Panc1 (cell line): ENCODE measurements around the gene STYK1. TPM values are rescaled to one million over a fixed set of nuclear protein-coding genes. Genes with fewer than 3 reads are reported as not detected.

Experiments
- ATAC-seq: fragments of 200-7000 bp; cut with Tn5 transposase; 2 replicates; pipeline ENCODE4 v1.9.1; 2020; ENCODE audit warnings: mild to moderate bottlenecking, moderate library complexity
- BruUV-seq: library from RNA; stranded (reverse); fragments of 400-500 nt; replicated peaks from 2 replicates; lab custom pipeline; 2021; lab: Mats Ljungman, UMichigan
- CTCF ChIA-PET: fragments of 300-600 bp; sonication (Branson Sonifier 250); formaldehyde crosslinking; loops from one replicate; lab custom pipeline; 2022; ENCODE audit warnings: antibody characterized with exemption; lab: Charles Lee
- POLR2A ChIA-PET: fragments of 300-600 bp; sonication (Branson Sonifier 250); formaldehyde crosslinking; loops from one replicate; lab custom pipeline; 2022; ENCODE audit warnings: antibody characterized with exemption; lab: Charles Lee
- DNase-seq: peaks from one replicate; pipeline ENCODE4 v3.0.0-alpha.2; 2010; ENCODE audit warnings: low read depth, low spot score
- H3K27ac ChIP-seq: 2 replicates; pipeline ENCODE4 v1.5.1; 2011; ENCODE audit warnings: mild to moderate bottlenecking, low read length, inconsistent platforms
- H3K27me3 ChIP-seq: fragments of 200-500 bp; sonication (Bioruptor generic); 2 replicates; pipeline ENCODE4 v1.6.0; 2014; ENCODE audit warnings: low read length, inconsistent platforms; ENCODE audit not compliant: control insufficient read depth, insufficient read depth
- H3K36me3 ChIP-seq: fragments of 200-500 bp; sonication (Bioruptor generic); 2 replicates; pipeline ENCODE4 v1.5.1; 2014; ENCODE audit warnings: inconsistent platforms, mild to moderate bottlenecking, low read length, moderate library complexity; ENCODE audit not compliant: control insufficient read depth, insufficient read depth
- H3K4me1 ChIP-seq: 2 replicates; pipeline ENCODE4 v1.5.1; 2011; ENCODE audit warnings: inconsistent platforms, mild to moderate bottlenecking, low read length, moderate library complexity; ENCODE audit not compliant: control insufficient read depth, insufficient read depth
- H3K4me3 ChIP-seq, 2 experiments: 2 replicates each; pipeline ENCODE4 v1.5.1; 2011 to 2012; ENCODE audit warnings: low read depth in 2 of 2, low read length in 2 of 2, mild to moderate bottlenecking in 2 of 2, inconsistent platforms in 1 of 2, moderate library complexity in 1 of 2
- H3K9me3 ChIP-seq: fragments of 200-500 bp; sonication (Bioruptor generic); 2 replicates; pipeline ENCODE4 v1.5.1; 2014; ENCODE audit warnings: low read depth, mild to moderate bottlenecking, inconsistent platforms, low read length, moderate library complexity; ENCODE audit not compliant: control insufficient read depth, insufficient read depth
- POLR2AphosphoS5 ChIP-seq: IDR thresholded peaks from 2 replicates; pipeline ENCODE4 v1.6.1; 2012; ENCODE audit warnings: mild to moderate bottlenecking, low read depth, low read length, moderate library complexity
- SIN3A ChIP-seq: IDR thresholded peaks from 2 replicates; pipeline ENCODE4 v1.6.1; 2012; ENCODE audit warnings: low read depth, mild to moderate bottlenecking, low read length, moderate library complexity, borderline replicate concordance; ENCODE audit not compliant: insufficient read depth
- TCF7L2 ChIP-seq: IDR thresholded peaks from 2 replicates; pipeline ENCODE4 v1.6.1; 2011; ENCODE audit warnings: mild to moderate bottlenecking, low read depth, low read length, inconsistent platforms
- in situ Hi-C: cut with HindIII; loops from 2 replicates; pipeline ENCODE4 v1.10.0; 2016; ENCODE audit warnings: low sequenced_read_pairs, low pct_unique_long_range_greater_than_20kb
- intact Hi-C: fragments of 100-400 bp; cut with micrococcal nuclease; formaldehyde crosslinking; loops from one replicate; pipeline ENCODE4 v1.10.0; 2022; ENCODE audit not compliant: unreplicated experiment
- total RNA-seq: library from RNA; stranded (reverse); gene quantifications from one replicate; pipeline ENCODE4 v1.2.1, GENCODE V29; 2021; ENCODE audit not compliant: unreplicated experiment
- TF ChIP-seq, protein P1 (sequence below): fragments of 450-650 bp; IDR thresholded peaks from 2 replicates; pipeline ENCODE4 v1.5.1; 2017; ENCODE audit warnings: mild to moderate bottlenecking
- TF ChIP-seq, protein P2 (sequence below), 2 experiments: IDR thresholded peaks; 2 replicates each; pipeline ENCODE4 v1.6.1; 2011 to 2012; ENCODE audit warnings: low read depth in 2 of 2, control low read depth in 1 of 2, low read length in 1 of 2, mild to moderate bottlenecking in 1 of 2, moderate library complexity in 1 of 2; ENCODE audit not compliant: insufficient read depth in 1 of 2

Gene STYK1
- total RNA-seq, 1 experiment from 2014 or later = 0.85 TPM

DNA sequence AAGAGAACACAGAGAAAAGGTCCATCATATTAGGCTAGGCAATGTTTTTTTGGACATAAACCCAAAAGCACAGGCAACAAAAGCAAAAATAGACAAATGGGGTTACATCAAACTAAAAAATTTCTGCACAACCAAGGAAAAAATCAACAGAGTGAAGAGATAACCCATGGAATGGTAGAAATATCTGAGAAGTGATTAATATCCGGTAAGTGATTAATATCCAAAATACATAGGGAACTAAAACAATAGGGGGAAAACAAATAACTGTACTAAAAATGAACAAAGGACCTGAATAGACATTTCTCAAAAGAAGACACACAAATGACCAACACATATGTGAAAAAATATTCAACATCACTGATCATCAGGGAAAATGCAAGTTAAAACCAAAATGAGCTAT is 4.3 kb downstream of the STYK1 start:
- no peaks in the 10 kb centered on the region for H3K9me3 ChIP-seq
- ChIA-PET POLR2A (no interaction called here), CTCF (no interaction called here)
- in situ Hi-C loops = no loop called here
- H3K4me3 ChIP-seq = no peak overlapping the region
- BruUV-seq = no TSS peak
- H3K4me1 ChIP-seq = no peaks in the 10 kb centered on the region
- no peak for TF ChIP-seq TCF7L2
- TF ChIP-seq SIN3A = no peak
- no peak for TF ChIP-seq POLR2AphosphoS5
- TF ChIP-seq, protein P1, sequence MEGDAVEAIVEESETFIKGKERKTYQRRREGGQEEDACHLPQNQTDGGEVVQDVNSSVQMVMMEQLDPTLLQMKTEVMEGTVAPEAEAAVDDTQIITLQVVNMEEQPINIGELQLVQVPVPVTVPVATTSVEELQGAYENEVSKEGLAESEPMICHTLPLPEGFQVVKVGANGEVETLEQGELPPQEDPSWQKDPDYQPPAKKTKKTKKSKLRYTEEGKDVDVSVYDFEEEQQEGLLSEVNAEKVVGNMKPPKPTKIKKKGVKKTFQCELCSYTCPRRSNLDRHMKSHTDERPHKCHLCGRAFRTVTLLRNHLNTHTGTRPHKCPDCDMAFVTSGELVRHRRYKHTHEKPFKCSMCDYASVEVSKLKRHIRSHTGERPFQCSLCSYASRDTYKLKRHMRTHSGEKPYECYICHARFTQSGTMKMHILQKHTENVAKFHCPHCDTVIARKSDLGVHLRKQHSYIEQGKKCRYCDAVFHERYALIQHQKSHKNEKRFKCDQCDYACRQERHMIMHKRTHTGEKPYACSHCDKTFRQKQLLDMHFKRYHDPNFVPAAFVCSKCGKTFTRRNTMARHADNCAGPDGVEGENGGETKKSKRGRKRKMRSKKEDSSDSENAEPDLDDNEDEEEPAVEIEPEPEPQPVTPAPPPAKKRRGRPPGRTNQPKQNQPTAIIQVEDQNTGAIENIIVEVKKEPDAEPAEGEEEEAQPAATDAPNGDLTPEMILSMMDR = no peak
- TF ChIP-seq, protein P2, sequence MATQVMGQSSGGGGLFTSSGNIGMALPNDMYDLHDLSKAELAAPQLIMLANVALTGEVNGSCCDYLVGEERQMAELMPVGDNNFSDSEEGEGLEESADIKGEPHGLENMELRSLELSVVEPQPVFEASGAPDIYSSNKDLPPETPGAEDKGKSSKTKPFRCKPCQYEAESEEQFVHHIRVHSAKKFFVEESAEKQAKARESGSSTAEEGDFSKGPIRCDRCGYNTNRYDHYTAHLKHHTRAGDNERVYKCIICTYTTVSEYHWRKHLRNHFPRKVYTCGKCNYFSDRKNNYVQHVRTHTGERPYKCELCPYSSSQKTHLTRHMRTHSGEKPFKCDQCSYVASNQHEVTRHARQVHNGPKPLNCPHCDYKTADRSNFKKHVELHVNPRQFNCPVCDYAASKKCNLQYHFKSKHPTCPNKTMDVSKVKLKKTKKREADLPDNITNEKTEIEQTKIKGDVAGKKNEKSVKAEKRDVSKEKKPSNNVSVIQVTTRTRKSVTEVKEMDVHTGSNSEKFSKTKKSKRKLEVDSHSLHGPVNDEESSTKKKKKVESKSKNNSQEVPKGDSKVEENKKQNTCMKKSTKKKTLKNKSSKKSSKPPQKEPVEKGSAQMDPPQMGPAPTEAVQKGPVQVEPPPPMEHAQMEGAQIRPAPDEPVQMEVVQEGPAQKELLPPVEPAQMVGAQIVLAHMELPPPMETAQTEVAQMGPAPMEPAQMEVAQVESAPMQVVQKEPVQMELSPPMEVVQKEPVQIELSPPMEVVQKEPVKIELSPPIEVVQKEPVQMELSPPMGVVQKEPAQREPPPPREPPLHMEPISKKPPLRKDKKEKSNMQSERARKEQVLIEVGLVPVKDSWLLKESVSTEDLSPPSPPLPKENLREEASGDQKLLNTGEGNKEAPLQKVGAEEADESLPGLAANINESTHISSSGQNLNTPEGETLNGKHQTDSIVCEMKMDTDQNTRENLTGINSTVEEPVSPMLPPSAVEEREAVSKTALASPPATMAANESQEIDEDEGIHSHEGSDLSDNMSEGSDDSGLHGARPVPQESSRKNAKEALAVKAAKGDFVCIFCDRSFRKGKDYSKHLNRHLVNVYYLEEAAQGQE (IDR thresholded peaks at IDR 0.05; ENCODE audit: insufficient read depth in 1 of 2, low read depth in 2 of 2, low read length in 1 of 2) = no peak
- H3K27ac ChIP-seq = no peak overlapping the region
- ATAC-seq (no peak), DNase-seq (no peak)
- H3K27me3 ChIP-seq = no peaks in the 10 kb centered on the region
- H3K36me3 ChIP-seq = no peaks in the 10 kb centered on the region; the same call in none of the 2 replicates
- intact Hi-C loops = no loop called here

DNA sequence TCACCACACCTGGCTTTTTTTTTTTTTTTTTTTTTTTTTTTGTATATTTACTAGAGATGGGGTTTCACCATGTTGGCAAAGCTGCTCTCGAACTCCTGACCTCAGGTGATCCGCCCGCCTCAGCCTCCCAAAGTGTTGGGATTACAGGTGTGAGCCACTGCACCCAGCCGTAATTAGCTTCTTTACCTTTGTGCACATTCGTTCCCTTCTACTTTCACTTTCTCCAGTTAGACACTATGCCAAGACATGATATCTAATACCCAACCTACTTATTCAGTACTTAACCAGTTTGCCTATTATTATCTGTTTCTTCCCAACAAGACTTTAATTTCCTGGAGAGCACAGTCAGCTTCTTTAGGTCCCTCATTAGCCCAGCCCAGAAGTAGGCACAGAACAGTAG is 5.3 kb downstream of the STYK1 start:
- CTCF ChIA-PET = no interaction called here
- ATAC-seq (no peak), DNase-seq (no peak)
- intact Hi-C loops = no loop called here
- no peaks in the 10 kb centered on the region; the same call in 1 of the 2 replicates for H3K36me3 ChIP-seq
- H3K9me3 ChIP-seq = no peaks in the 10 kb centered on the region
- BruUV-seq = no TSS peak
- no peaks in the 10 kb centered on the region for H3K27me3 ChIP-seq
- no peak overlapping the region for H3K27ac ChIP-seq
- H3K4me1 ChIP-seq = no peaks in the 10 kb centered on the region
- POLR2A ChIA-PET = no interaction called here
- TF ChIP-seq, protein P2 (IDR thresholded peaks at IDR 0.05; ENCODE audit: insufficient read depth in 1 of 2, low read depth in 2 of 2, low read length in 1 of 2) = no peak
- TF ChIP-seq TCF7L2 = no peak
- TF ChIP-seq SIN3A = no peak
- TF ChIP-seq POLR2AphosphoS5 = no peak
- TF ChIP-seq, protein P1 = no peak
- peak overlapping the region in 1 of 2 experiments; percentile 24; a peak in 1 of 4 replicates for H3K4me3 ChIP-seq
- in situ Hi-C loops = no loop called here
